KMS-11 (cell line): Measurements from ENCODE around the gene LRIF1.

Experiments used
- H2AFZ ChIP-seq: fragments of 200-600 bp; sonication (generic); 2 replicates; pipeline ENCODE4 v1.6.1; 2016; ENCODE audit warnings: antibody characterized with exemption, mixed run types, low read depth
- H3K27ac ChIP-seq: fragments of 200-600 bp; sonication (generic); 2 replicates; pipeline ENCODE4 v1.6.1; 2016; ENCODE audit warnings: mild to moderate bottlenecking, mixed run types
- H3K27me3 ChIP-seq: fragments of 200-600 bp; sonication (generic); 2 replicates; pipeline ENCODE4 v1.6.1; 2017; ENCODE audit warnings: mild to moderate bottlenecking, low read depth, mixed run types, moderate library complexity; ENCODE audit not compliant: insufficient read depth
- H3K36me3 ChIP-seq: fragments of 200-600 bp; sonication (generic); 2 replicates; pipeline ENCODE4 v1.6.1; 2017; ENCODE audit warnings: mild to moderate bottlenecking, mixed run types; ENCODE audit not compliant: insufficient read depth
- H3K4me1 ChIP-seq: fragments of 200-600 bp; sonication (generic); 2 replicates; pipeline ENCODE4 v1.6.1; 2016; ENCODE audit warnings: mild to moderate bottlenecking, low read depth, mixed run types; ENCODE audit not compliant: poor library complexity, severe bottlenecking
- H3K4me2 ChIP-seq: fragments of 200-600 bp; sonication (generic); 2 replicates; pipeline ENCODE4 v1.7.0; 2016; ENCODE audit warnings: mild to moderate bottlenecking, mixed run types
- H3K4me3 ChIP-seq: fragments of 200-600 bp; sonication (generic); IDR thresholded peaks from 2 replicates; pipeline ENCODE4 v1.6.1; 2017; ENCODE audit warnings: low read depth, low read length, mixed read lengths; ENCODE audit not compliant: insufficient read depth
- H3K79me2 ChIP-seq: fragments of 200-600 bp; sonication (generic); 2 replicates; pipeline ENCODE4 v1.6.1; 2016; ENCODE audit warnings: low read depth, mixed run types; ENCODE audit not compliant: insufficient read depth
- H3K9ac ChIP-seq: fragments of 200-600 bp; sonication (generic); 2 replicates; pipeline ENCODE4 v1.6.1; 2016; ENCODE audit warnings: mild to moderate bottlenecking, mixed run types
- H4K20me1 ChIP-seq: fragments of 200-600 bp; sonication (generic); 2 replicates; pipeline ENCODE4 v1.6.1; 2016; ENCODE audit warnings: mild to moderate bottlenecking, mixed run types; ENCODE audit not compliant: insufficient read depth
- CTCF ChIP-seq: fragments of 200-600 bp; sonication (generic); conservative IDR thresholded peaks from 2 replicates; pipeline ENCODE4 v1.6.1; 2017; ENCODE audit warnings: low read depth, mild to moderate bottlenecking, antibody characterized with exemption, low read length, moderate library complexity, mixed read lengths

Gene LRIF1

GRCh38 chr1:110956586-110956985, 7.1 kb downstream of the LRIF1 start:
- Histone ChIP-seq H3K4me1 (peaks cover 16% of the 10 kb centered on the region), H2AFZ (no peak overlapping the region), H4K20me1 (no peaks in the 10 kb centered on the region; the same call in 1 of the 2 replicates), H3K27ac (no peak overlapping the region), H3K4me3 (no peak overlapping the region), H3K36me3 (peaks cover 5% of the 10 kb centered on the region; the same call in 1 of the 2 replicates), H3K9ac (no peak overlapping the region), H3K79me2 (peaks cover 58% of the 10 kb centered on the region), H3K4me2 (no peak overlapping the region), H3K27me3 (no peaks in the 10 kb centered on the region)
- TF ChIP-seq CTCF, result no peak

- no peaks in the 10 kb centered on the region; the same call in 1 of the 2 replicates for H4K20me1 ChIP-seq
- no peak overlapping the region for H2AFZ ChIP-seq
- peaks cover 27% of the 10 kb centered on the region; the same call in 1 of the 2 replicates for H3K79me2 ChIP-seq
- no peak overlapping the region for H3K27ac ChIP-seq
- H3K36me3 ChIP-seq, result no peaks in the 10 kb centered on the region; the same call in 1 of the 2 replicates
- H3K4me2 ChIP-seq, result no peak overlapping the region
- no peak overlapping the region for H3K4me3 ChIP-seq
- H3K4me1 ChIP-seq, result no peaks in the 10 kb centered on the region
- H3K27me3 ChIP-seq, result no peaks in the 10 kb centered on the region
- no peak overlapping the region for H3K9ac ChIP-seq
- no peak for TF ChIP-seq CTCF
Measured at GRCh38 chr1:110953031-110953430, 10.7 kb downstream of the LRIF1 start.

GRCh38 chr1:110952031-110952430, 11.7 kb downstream of the LRIF1 start:
- H3K4me1 ChIP-seq, result no peaks in the 10 kb centered on the region
- no peaks in the 10 kb centered on the region for H3K27me3 ChIP-seq
- no peak overlapping the region for H3K9ac ChIP-seq
- no peak overlapping the region for H3K4me2 ChIP-seq
- no peak overlapping the region for H2AFZ ChIP-seq
- H3K4me3 ChIP-seq, result no peak overlapping the region
- no peaks in the 10 kb centered on the region; the same call in 1 of the 2 replicates for H3K36me3 ChIP-seq
- H3K27ac ChIP-seq, result no peak overlapping the region
- TF ChIP-seq CTCF, result no peak
- H3K79me2 ChIP-seq, result peaks cover 20% of the 10 kb centered on the region; the same call in 1 of the 2 replicates
- H4K20me1 ChIP-seq, result no peaks in the 10 kb centered on the region; the same call in 1 of the 2 replicates

GRCh38 chr1:110951161-110951560, 12.6 kb downstream of the LRIF1 start:
- Histone ChIP-seq H3K79me2 (peaks cover 11% of the 10 kb centered on the region; the same call in 1 of the 2 replicates), H3K36me3 (no peaks in the 10 kb centered on the region; the same call in 1 of the 2 replicates), H3K27me3 (no peaks in the 10 kb centered on the region), H3K9ac (no peak overlapping the region), H2AFZ (no peak overlapping the region), H4K20me1 (no peaks in the 10 kb centered on the region; the same call in 1 of the 2 replicates), H3K4me1 (no peaks in the 10 kb centered on the region), H3K4me2 (no peak overlapping the region), H3K4me3 (no peak overlapping the region), H3K27ac (no peak overlapping the region)
- no peak for TF ChIP-seq CTCF
